ENCODE results near the gene ICE1.
"Not testable (repeated sequence)": the region's sequence is repeated elsewhere in the genome, so short reads cannot be mapped to it uniquely, and the experiment has no call there.

Gene ICE1

DNA sequence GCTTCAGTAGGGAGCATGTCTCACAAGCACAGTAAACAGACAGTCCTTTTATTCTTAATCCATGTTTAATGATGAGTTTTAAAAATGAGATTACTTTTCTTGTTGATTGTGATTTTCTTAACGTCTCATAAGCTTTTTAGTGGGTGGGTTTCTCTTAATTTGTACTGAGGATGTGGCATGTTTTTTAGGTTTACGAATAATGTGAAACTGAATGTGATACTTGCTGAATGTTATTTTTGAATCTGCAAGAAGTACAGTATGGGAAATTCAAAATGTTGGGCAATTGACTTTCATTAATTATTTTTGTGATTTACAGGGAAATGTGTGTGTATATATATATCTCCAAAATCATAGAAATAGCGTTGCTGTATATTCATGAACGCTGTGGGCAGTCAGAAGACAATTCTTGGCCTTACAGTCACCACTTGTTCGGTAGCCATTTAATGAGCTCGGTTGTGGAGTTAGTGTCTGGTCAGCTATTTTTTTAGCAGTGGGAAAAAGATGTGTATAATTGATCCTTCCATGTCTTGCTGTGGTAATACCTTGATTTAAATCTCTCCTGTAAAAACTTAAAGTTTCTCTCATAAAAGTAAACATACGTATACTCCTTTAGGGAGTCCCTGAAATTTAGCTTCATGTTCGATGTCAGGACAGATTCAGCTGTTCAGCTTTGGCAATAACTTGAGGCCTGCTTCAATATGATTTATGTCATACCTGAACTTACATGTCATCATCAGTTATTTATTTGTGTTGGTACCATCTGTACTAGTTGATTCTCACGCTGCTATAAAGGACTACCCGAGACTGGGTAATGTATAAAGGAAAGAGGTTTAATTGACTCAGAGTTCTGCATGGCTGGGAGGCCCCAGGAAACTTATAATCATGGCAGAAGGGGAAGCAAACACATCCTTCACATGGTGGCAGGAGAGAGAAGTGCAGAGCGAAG, 15.0 kb downstream of the ICE1 start:
- DNase-seq (ENCODE audit: low spot score) = no peak

DNA sequence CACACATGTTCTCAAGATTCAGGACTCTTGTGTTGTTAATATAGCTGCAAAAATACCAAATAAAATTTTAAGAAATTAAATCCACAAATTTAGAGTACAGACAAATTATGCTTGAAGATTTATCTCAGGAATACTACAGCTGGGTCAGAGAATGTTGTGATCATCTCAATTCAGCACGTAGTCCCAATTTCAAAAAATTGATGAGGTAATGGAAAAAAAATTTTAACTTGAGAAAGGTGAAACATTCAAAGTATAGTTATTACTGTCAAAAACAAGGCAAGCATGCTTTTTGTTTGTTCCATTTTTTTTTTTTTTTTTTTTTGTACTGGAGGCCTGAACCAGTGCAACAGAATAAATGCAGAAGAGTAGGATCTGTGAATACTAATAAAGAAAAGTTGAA, 29.4 kb downstream of the ICE1 start:
- DNase-seq (ENCODE audit: low spot score) = no peak

DNA sequence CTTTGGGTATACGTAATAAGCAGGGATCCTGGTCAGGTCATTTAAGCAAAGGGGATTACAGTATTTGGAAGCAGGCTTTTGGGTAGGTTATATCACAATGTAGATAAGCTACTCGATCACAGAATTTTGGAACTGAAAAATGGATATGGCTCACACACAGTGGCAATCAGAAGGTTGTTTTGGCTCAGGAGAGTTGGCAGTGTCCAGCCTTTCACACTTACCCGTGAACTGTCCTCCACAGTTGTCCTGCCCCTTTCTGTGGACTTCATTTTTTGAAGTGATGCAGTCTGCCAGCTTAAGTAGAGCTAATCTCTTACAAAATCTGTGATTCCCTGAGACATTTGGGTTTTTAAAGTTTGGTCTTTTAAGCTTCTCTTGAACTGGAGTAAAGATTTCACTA, 30.7 kb downstream of the ICE1 start:
- no peak for DNase-seq (ENCODE audit: low spot score)

DNA sequence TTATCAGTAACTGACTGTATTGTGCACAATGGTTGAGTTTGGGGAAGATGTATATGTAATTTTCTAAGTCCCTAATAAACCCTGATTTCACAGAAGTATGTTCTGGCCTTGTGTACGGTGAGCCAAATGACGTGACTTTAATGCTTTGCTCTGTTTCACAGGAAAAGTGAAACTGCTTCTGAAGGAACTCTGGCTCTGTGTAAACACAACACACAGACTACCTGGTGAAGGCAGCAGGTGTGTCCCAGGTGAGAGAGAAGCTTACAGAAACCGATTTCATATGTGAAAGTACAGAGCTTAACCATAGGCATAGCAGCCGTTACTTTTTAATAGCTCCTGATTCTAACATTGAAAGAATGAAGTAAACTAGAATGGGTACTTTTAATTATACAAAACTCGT, 31.9 kb downstream of the ICE1 start:
- no peak for DNase-seq (ENCODE audit: low spot score)

DNA sequence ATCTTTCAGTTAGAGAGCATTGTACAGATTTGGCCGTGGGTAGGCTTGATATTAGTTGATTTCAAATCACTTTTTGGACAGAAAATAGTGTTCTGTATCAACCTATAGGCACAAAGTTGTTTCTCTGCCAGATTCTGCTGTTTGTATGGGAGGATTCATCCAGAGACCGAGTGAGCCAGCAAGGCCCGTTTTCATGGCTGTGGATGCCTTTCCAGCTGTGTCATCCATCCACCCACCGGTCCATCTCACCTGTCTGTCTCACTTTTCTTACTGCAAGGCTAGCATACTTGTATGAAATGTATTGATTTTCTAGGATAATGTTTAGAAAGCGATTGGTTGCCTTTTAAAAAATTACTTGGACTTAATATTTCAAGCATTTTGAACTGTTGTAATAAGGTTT, 34.4 kb downstream of the ICE1 start:
- no peak for DNase-seq (ENCODE audit: low spot score)

DNA sequence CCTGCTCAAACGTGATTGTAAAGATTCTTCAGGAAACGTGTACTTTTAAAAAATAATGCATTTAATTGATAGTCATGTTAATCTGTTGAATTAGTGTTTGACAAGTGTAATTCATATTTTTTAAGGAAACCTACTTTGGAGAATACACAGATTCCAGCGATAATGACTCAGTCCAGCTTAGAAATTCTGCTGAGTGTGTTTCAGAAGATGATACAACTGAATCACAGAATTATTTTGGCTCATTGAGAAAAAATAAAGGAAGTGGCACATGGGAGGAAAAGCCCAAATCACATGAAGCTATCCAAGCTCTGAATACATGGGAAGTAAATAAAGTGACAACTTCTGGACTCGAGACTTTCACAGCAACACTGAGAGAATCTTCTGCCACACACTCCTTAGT, 37.8 kb downstream of the ICE1 start:
- DNase-seq (ENCODE audit: low spot score) = no peak

DNA sequence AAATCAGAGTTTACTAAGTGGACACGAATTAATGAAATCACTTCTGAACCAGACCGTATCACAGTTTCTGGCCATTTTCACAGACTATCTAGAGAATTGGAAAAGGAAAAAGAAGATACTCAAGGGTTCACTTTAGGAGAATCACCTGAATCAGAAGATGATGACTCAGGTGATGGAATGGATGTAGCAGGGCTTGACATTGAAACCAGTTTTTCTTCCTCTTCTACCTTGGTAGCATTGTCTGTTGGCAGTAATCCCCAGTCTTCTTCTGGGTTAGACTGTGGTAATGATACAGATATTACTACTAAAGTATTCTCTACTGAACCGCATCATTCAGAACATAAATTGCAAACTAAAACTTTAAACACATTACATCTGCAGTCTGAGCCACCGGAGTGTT, 38.5 kb downstream of the ICE1 start:
- DNase-seq (ENCODE audit: low spot score) = no peak

DNA sequence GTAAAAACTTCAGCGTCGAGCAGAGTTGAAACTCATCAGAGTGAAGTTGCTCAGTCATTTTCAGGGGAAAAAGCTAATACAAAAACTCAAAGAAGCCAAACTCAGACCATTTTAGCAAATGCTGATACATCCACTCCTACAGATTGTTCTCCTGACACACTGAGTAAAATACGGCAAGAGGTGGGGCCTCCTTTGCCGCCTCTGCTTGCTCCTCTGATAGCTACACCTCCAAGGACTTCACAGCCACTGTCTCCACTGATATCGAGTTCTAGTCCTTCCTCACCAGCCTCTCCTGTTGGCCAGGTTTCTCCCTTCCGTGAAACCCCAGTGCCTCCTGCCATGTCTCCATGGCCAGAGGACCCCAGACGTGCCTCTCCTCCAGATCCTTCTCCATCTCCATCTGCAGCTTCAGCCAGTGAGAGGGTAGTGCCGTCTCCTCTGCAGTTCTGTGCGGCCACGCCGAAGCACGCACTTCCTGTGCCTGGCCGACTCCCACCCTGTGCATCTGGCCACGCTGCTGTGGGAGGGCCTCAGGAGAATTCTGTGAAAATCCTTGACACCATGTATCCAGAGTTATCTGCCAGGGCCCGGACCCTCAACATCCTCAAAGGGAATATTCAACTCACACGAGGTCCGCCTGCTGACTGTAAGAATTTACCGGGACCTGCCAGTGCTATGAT, 41.7 kb downstream of the ICE1 start:
- DNase-seq (ENCODE audit: low spot score) = no peak

DNA sequence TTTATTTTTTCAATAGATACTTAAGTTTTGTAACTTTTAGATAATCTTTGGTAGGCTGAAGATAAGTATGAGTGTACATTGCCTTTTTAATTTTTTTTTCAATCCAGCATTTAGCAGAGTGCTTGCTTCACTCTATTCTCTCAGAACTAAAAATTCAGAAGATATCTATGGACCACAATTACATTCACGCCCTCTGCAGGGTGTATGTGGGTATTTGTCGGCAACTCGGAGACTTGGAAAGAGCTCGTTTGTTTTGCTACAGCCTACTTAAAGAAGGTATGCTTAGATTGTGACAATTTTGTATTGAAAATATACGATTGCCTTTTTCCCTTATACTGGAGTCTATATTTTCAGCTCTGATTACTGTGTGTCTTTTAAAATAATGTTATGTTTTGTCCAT, 43.8 kb downstream of the ICE1 start:
- no peak for DNase-seq (ENCODE audit: low spot score)

DNA sequence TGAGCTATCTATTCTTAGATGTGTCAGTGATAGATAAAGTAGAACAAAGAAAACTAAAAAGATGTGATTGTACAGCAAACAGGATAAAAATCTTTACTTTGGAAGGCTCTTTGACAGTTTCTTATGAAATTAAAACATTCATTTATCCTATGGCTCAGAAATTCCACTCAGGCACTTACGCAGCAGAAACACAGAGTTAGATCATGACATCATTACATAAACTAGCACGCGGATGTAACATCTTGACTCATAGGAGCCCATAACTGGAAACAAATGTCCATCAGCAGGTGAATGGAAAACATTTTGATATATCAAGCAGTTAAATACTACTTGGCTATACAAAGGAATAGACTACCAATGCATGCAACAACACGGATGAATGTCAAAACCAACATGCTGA, 45.3 kb downstream of the ICE1 start:
- no peak for DNase-seq (ENCODE audit: low spot score)

DNA sequence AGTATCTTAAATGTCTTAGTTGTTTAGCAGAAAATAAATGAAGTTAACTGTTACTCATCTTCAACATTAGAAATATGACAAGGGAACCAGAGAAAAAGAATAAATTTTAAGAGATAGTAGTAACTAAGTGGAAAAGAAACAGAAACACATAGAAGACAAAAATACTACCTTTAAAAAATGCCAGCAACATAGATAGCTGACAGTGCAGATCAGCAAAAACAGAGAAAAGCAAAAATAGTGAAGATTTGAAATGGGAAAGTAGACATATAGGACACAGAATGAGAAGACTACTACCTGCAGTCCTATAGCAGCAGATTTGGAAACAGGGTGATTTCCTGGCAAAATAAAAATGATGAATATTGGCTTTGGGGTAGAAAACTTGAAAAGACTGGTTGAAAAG, 48.5 kb downstream of the ICE1 start:
- DNase-seq (ENCODE audit: low spot score) = no peak

DNA sequence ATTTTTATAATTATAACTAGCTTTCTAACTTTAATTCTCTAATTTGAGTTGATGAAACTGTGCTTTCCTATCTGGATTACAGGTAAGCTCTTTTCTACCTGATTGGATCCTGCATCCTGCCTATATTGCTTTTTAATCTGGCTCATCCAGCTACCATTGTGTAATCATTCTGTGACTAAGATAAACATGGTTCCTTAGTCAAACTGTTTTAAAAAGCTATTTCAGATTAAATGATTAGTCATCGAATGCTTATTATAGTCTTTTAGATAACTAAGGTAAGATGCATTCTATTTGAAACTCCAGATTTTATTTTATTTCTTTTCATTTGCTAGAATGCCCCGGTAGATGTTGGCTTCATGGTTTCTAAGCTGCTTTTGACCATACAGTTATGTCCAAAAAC, 50.7 kb downstream of the ICE1 start:
- DNase-seq (ENCODE audit: low spot score) = no peak

DNA sequence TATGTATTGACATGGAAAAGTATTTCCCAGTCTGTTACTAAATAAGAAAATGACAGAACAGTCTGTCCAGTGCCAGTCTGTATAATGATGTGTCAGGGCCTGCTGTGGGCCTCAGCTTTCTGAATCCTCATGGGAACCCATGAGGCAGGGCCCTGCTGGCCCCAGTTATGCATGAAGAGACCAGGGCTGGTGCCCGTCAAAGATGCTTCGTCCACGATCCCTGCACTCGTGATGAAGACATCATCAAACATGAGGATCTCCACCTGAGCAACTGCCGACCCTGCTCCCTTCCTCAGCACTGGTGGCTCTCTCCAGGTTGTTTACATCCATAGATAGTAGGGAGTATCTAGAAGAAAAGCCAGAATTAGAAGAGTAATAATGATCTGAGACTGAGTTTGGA, 52.5 kb downstream of the ICE1 start:
- no peak for DNase-seq (ENCODE audit: low spot score)

DNA sequence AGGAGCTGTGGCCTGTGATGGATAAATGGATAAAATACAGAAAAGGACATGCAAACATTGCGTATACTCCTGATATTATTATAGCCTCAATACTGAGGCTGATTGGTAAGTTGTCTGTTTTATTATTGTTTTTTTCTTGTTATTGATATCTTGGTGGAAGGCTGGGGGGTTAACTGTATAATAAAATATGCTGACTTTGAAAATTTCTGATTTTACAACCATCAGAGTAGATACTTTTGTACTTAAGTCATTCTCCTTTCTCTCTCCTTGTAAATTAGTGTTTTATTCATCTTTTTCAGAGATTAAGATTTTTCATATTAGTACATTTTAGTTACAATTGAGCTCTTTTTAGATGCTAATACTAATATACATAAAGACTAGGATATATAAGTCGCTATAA, 53.5 kb downstream of the ICE1 start:
- no peak for DNase-seq (ENCODE audit: low spot score)

DNA sequence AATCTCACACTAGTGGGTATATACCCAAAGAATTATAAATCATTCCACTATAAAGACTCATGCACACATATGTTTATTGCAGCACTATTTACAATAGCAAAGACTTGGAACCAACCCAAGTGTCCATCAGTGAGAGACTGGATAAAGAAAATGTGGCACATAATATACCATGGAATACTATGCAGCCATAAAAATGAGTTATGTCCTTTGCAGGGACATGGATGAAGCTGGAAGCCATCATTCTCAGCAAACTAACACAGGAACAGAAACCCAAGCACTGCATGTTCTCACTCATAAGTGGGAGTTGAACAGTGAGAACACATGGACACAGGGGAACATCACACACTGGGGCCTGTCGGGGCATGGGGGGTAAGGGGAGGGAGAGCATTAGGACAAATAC, 57.1 kb downstream of the ICE1 start:
- not testable (repeated sequence) for DNase-seq (ENCODE audit: low spot score)

DNA sequence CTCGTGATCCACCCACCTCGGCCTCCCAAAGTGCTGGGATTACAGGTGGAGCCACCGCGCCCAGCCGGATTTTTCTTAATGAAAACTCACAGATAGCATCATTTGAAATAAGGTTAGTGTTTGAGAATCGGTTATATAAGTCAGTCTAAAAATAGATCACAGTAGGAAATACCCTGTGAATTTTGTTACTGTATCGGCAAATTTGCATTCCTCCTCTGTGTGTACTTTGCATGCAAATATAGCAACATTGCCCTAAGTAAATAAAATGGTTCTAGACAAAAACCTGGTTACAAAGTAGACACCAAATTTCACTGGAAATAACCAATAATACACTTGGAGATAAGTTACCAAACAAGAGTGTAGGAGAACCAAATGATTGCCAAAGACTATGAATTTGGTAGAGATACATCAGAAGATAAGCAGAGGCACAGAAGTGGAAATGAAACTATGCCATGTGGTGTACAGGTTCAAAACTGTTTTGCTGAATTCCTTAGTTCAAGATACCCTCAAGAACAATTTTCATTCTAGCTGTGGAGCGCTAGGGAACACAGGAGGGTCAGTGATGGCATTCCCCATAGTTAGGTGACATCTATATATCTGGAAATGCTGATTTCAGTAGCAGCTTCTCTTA, 58.1 kb downstream of the ICE1 start:
- DNase-seq (ENCODE audit: low spot score) = no peak

DNA sequence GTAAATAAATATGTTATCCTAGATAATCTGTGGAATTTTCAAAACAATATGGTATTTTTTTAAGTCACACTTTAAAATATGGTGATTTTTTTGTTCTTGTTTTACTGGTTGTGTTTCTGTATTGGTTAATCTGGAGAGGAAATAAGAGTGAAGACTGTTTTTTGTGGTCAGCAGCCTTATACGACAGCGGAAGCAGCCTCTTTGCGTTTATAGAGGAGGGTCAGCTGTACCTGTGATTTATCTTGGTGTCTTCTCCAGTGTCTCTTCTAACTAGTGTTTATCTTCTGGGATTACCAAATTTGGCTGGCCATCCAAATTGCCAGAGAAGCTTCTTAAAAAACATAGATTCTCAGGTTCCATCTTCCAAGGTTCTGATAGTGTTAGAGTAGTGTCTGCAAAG, 58.7 kb downstream of the ICE1 start:
- no peak for DNase-seq (ENCODE audit: low spot score)

DNA sequence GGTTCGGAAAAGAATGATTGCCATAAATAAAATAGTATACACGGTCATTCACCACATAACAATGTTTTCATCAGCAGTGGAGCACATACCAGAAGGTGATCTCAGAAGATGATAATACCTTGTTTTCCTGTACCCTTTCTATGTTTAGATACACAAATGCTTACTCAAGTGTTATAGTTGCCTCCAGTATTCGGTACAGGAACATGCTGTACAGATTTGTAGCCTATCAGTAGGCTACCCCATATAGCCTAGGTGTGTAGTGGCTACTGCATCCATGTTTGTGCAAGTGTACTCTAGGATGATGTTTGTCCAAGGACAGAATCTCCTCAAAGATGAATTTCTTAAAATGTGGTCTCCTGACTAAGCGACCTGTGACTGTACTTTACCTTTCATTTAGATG, 59.2 kb downstream of the ICE1 start:
- no peak for DNase-seq (ENCODE audit: low spot score)

DNA sequence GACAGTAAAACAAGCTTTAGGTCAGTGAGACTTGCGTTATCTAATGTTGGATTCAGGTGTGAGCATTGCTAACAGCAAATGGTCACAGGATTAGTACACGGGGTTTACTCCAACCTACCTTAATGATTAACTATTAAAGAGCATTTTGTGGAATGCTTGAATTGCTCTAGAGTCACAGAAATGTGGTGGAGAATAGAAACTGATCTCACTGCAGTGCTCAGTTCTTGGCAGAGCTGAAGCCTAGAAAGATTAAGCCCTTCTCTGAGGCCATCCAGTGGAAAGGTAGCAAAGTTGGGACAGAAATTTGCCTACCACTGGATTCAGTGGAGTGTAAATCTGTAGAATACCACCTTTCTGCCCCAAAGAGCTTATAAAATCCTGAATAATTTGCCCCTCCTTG, 60.9 kb downstream of the ICE1 start:
- DNase-seq (ENCODE audit: low spot score) = no peak

DNA sequence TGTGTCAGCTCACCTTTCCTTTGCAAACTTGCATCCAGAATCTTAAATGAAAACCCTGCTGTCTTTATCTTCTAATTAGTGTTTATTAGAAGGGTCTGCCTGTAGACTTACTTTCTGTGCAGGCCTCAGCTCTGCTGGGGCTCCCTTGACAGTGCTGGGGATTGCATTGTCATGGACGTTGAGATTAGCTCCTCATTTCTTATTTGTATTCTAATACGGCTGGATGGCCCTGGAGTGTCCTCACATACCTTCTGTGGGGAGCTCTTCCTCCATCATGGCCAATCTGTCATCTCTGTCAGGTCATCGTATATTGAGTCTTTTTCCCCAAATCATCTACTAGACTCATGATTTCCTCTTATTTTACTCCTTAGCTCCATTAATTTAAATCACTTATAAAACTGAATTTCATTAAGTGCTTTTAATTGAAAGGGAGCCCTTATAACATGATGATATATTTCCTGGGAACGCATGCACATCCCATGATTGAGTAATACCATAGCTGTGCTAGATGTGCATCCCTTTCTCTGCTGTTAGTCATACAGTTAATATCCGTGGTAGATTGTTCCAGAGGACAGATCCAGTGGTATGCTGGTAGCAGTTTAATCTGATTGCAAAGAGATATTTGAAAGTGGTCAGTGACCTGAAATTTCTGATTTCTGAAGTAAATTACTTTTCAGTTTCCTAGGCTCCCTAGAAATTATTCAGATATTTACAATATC, 61.6 kb downstream of the ICE1 start:
- DNase-seq (ENCODE audit: low spot score) = no peak

DNA sequence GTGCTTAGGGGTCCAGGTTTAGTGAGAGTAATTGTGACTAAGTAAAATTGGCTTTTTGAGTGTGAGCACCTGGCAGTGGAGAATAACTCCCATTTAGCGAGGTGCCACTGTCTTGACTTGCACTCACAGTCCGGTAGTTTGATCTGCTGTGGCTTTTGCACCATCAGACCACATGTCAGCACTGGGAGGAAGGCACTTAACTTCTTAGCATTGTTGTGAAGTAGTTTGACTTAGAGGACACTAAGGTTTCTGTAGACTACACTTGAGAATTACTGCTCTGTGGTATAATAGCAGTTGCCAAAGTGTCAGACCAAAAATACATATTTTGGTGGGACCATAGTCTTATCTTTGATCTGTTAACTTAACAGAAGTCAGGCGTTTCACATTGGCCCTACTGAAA, 63.6 kb downstream of the ICE1 start:
- no peak for DNase-seq (ENCODE audit: low spot score)

DNA sequence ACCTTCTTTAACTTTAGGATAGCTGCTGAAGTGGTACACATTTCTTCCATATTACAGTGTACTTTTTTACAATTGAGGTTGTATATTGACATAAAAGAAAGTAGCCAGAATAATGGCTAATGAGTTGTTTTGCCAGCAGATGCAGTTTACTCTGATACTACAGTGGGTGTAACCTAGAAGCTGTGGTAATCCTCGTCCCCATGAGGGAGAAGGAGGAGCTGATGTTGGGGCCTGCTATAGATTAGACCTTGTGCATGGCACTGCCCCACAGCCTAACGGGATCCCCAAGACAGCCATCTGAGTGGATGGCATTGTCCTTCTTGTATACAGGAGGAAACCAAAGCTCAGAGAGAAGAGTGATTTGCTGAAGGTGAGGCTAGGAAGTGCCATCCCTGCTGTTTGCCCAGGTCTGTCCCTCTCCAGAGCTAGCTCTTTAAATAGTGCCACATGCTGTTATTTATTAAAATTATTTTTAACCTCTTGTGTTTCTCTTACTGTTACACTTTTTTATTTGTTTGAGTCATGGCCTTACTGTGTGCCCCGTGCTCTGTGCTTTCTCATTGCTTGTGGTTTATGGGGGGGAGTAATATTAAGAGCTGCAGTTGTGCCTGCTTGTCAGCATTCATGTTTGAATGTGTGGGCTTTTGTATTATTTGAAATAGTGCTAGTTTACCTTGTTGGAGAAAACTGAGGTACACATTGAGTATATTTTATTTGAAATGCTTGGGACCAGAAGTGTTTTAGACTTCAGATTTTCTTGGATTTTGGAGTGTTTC, 65.3 kb downstream of the ICE1 start:
- DNase-seq (ENCODE audit: low spot score) = peak; percentile 39

Measured in hematopoietic multipotent progenitor cell treated with erythropoietin and hydrocortisone succinate and interleukin-3 and kit ligand, for 15 days (in vitro differentiated cells).